ENCODE results near the gene SPOCD1.

- no peak for TF ChIP-seq POLR2A (IDR thresholded peaks at IDR 0.05)
- TF ChIP-seq CTCF (IDR thresholded peaks at IDR 0.05) = peak; percentile 92 to 99 (median 96)
Observed at GRCh38 chr1:31789259-31790065, 26.4 kb downstream of the SPOCD1 start.

All from prostate gland (tissue), 2 donors.